Neural progenitor cell (in vitro differentiated cells): ENCODE data around the gene TKT. TPM values are rescaled to one million over a fixed set of nuclear protein-coding genes. Genes with fewer than 3 reads are reported as not detected.
A peak's percentile ranks its signal among the peaks of the same experiment; 100 is the strongest.

ENCODE experiments used
- DNase-seq: peaks from one replicate; pipeline ENCODE4 v3.0.0-alpha.2; 2016; ENCODE audit warnings: low spot score
- H2AFZ ChIP-seq: fragments of 200-600 bp; sonication (generic); replicated peaks from 2 replicates; pipeline ENCODE4 v1.6.1; 2016; ENCODE audit warnings: antibody characterized with exemption
- H3F3A ChIP-seq: fragments of 200-600 bp; sonication (generic); 2 replicates; pipeline ENCODE4 v1.6.1; 2016; ENCODE audit warnings: antibody characterized with exemption, low read depth
- H3K27ac ChIP-seq: fragments of 200-600 bp; sonication (generic); 2 replicates; pipeline ENCODE4 v1.5.1; 2016; ENCODE audit warnings: mild to moderate bottlenecking
- H3K27me3 ChIP-seq: fragments of 200-600 bp; sonication (generic); 2 replicates; pipeline ENCODE4 v1.6.1; 2016; ENCODE audit warnings: mild to moderate bottlenecking, moderate library complexity
- H3K36me3 ChIP-seq: fragments of 200-600 bp; sonication (generic); 2 replicates; pipeline ENCODE4 v1.5.1; 2016
- H3K4me1 ChIP-seq: fragments of 200-600 bp; sonication (generic); 2 replicates; pipeline ENCODE4 v1.6.1; 2016; ENCODE audit warnings: mixed run types
- H3K4me2 ChIP-seq: fragments of 200-600 bp; sonication (generic); 2 replicates; pipeline ENCODE4 v1.6.1; 2016
- H3K4me3 ChIP-seq: fragments of 200-600 bp; sonication (generic); 2 replicates; pipeline ENCODE4 v1.5.1; 2016
- H3K79me2 ChIP-seq: fragments of 200-600 bp; sonication (generic); 2 replicates; pipeline ENCODE4 v1.6.1; 2016; ENCODE audit warnings: low read depth
- H3K9ac ChIP-seq: fragments of 200-600 bp; sonication (generic); 2 replicates; pipeline ENCODE4 v1.6.1; 2016
- H3K9me3 ChIP-seq: fragments of 200-600 bp; sonication (generic); 2 replicates; pipeline ENCODE4 v1.5.1; 2016; ENCODE audit warnings: low read depth
- H4K20me1 ChIP-seq: fragments of 200-600 bp; sonication (generic); 2 replicates; pipeline ENCODE4 v1.6.1; 2016; ENCODE audit warnings: low read depth
- H3K27ac Mint-ChIP-seq: 3 replicates; pipeline ENCODE4 v1.8.0; 2021; ENCODE audit warnings: mixed read lengths
- H3K27me3 Mint-ChIP-seq: 2 replicates; pipeline ENCODE4 v1.8.0; 2022; ENCODE audit warnings: low read depth, mild to moderate bottlenecking, inconsistent platforms, moderate library complexity, mixed read lengths; ENCODE audit not compliant: insufficient read depth
- H3K36me3 Mint-ChIP-seq: 3 replicates; pipeline ENCODE4 v1.8.0; 2021; ENCODE audit warnings: mixed read lengths
- H3K4me1 Mint-ChIP-seq: 3 replicates; pipeline ENCODE4 v1.8.0; 2021; ENCODE audit warnings: mixed read lengths
- H3K4me3 Mint-ChIP-seq: 3 replicates; pipeline ENCODE4 v1.8.0; 2021; ENCODE audit warnings: mild to moderate bottlenecking, moderate library complexity, mixed read lengths
- H3K9me3 Mint-ChIP-seq: 3 replicates; pipeline ENCODE4 v1.8.0; 2020; ENCODE audit warnings: mixed read lengths
- EZH2 ChIP-seq: fragments of 200-600 bp; sonication (generic); IDR thresholded peaks from 2 replicates; pipeline ENCODE4 v1.6.1; 2017; ENCODE audit warnings: antibody characterized with exemption, mild to moderate bottlenecking, moderate library complexity
- EZH2phosphoT487 ChIP-seq: fragments of 200-600 bp; sonication (generic); IDR thresholded peaks from 2 replicates; pipeline ENCODE4 v1.6.1; 2017; ENCODE audit warnings: antibody characterized with exemption
- total RNA-seq: library from RNA; depleted of rRNA; stranded (reverse); fragments of >200 nt; gene quantifications from 2 replicates; pipeline ENCODE4 v1.2.3, GENCODE V29; 2015; ENCODE audit warnings: low replicate concordance
- TF ChIP-seq, protein P1 (sequence below): fragments of 200-600 bp; sonication (generic); IDR thresholded peaks from 2 replicates; pipeline ENCODE4 v1.5.1; 2017; ENCODE audit warnings: antibody characterized with exemption, mild to moderate bottlenecking

The TKT gene
- total RNA-seq, 1 donor from 2014 or later = 292 TPM

DNA sequence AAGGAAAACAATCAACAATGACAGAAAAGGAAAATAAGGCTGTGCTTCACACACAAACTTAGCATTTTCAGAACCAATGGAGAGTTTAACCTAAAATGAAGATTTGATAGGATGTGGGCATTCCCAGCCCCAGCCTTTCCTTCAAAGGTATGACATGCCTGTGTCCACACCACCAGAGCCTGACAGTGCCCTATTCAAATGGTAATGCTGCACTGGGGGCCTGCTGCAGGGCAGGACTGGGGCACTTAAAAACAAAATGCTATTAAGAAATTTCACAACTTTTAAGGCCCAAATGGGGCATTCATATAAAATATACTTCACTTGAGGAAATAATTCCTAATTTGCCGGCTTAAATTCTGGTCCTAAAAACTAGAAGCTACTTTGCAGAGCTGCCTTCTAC is 30.9 kb upstream of the TKT start:
- peaks cover 26% of the 10 kb centered on the region for H3K4me1 ChIP-seq
- no peak for TF ChIP-seq EZH2phosphoT487
- H4K20me1 ChIP-seq = peaks cover 18% of the 10 kb centered on the region
- peak overlapping the region; percentile 53 for H3K4me2 ChIP-seq
- no peaks in the 10 kb centered on the region for H3K9me3 Mint-ChIP-seq
- peak overlapping the region; percentile 65 for H3K27ac Mint-ChIP-seq
- no peak overlapping the region for H3K9ac ChIP-seq
- H3K4me3 ChIP-seq = no peak overlapping the region
- H2AFZ ChIP-seq = no peak overlapping the region
- H3F3A ChIP-seq = peaks cover 37% of the 10 kb centered on the region
- H3K4me1 Mint-ChIP-seq = peaks cover 26% of the 10 kb centered on the region
- peak; percentile 35 for DNase-seq
- H3K27me3 ChIP-seq = no peaks in the 10 kb centered on the region
- no peaks in the 10 kb centered on the region for H3K79me2 ChIP-seq
- H3K36me3 Mint-ChIP-seq = peaks cover 21% of the 10 kb centered on the region
- H3K4me3 Mint-ChIP-seq = peak overlapping the region; percentile 70
- H3K27ac ChIP-seq = peak overlapping the region; percentile 73
- H3K27me3 Mint-ChIP-seq = peaks cover 6% of the 10 kb centered on the region
- no peaks in the 10 kb centered on the region for H3K9me3 ChIP-seq
- H3K36me3 ChIP-seq = peaks cover 6% of the 10 kb centered on the region

DNA sequence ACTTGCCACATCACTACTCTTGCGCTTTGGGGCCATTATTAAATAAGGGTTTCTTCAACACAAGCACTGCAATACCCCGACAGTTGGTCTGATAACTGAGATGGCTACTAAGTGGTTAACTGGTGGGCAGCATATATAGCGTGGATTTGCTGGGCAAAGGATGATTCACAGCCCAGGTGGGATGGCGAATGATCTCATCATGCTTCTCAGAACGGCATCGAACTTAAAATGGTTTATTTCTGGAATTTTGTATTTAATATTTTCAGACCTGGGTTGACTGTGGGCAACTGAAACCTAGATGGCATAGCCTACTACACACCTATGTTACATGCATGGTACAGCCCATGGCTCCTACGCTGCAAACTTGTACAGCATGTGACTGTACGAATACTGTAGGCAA is 26.8 kb upstream of the TKT start:
- H3K79me2 ChIP-seq = no peaks in the 10 kb centered on the region
- no peaks in the 10 kb centered on the region for H3K27me3 ChIP-seq
- no peak for TF ChIP-seq EZH2phosphoT487
- TF ChIP-seq EZH2 = no peak
- TF ChIP-seq, protein P1, sequence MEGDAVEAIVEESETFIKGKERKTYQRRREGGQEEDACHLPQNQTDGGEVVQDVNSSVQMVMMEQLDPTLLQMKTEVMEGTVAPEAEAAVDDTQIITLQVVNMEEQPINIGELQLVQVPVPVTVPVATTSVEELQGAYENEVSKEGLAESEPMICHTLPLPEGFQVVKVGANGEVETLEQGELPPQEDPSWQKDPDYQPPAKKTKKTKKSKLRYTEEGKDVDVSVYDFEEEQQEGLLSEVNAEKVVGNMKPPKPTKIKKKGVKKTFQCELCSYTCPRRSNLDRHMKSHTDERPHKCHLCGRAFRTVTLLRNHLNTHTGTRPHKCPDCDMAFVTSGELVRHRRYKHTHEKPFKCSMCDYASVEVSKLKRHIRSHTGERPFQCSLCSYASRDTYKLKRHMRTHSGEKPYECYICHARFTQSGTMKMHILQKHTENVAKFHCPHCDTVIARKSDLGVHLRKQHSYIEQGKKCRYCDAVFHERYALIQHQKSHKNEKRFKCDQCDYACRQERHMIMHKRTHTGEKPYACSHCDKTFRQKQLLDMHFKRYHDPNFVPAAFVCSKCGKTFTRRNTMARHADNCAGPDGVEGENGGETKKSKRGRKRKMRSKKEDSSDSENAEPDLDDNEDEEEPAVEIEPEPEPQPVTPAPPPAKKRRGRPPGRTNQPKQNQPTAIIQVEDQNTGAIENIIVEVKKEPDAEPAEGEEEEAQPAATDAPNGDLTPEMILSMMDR = no peak
- H3K9me3 ChIP-seq = no peaks in the 10 kb centered on the region
- peaks cover 10% of the 10 kb centered on the region for H3K36me3 Mint-ChIP-seq
- H4K20me1 ChIP-seq = peaks cover 18% of the 10 kb centered on the region
- no peak overlapping the region for H3K4me3 Mint-ChIP-seq
- no peak overlapping the region for H2AFZ ChIP-seq
- H3K9me3 Mint-ChIP-seq = no peaks in the 10 kb centered on the region
- no peak for DNase-seq
- no peak overlapping the region for H3K4me2 ChIP-seq
- H3K4me3 ChIP-seq = no peak overlapping the region
- no peak overlapping the region for H3K27ac ChIP-seq
- peaks cover 2% of the 10 kb centered on the region for H3K36me3 ChIP-seq
- H3K27me3 Mint-ChIP-seq = peaks cover 2% of the 10 kb centered on the region
- no peak overlapping the region for H3K9ac ChIP-seq
- peaks cover 17% of the 10 kb centered on the region for H3F3A ChIP-seq
- peaks cover 18% of the 10 kb centered on the region for H3K4me1 ChIP-seq
- H3K27ac Mint-ChIP-seq = no peak overlapping the region
- peaks cover 16% of the 10 kb centered on the region for H3K4me1 Mint-ChIP-seq

DNA sequence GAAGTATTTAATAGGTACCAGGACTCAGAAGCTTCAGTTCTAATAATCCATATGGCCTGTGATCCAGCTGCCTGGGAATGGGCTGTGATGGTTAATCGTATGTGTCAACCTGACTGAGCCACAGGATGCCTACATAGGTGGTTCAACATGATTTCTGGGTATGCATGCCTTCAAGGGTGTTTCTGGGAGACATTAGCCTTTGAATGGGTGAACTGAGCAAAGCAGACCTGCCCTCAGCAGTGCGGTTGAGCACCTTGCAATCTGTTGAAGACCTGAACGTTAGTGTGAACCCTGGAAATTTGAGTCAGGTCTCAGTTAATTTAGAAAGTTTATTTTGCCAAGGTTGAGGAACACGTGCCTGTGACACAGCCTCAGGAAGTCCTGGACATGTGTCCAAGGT is 22.8 kb upstream of the TKT start:
- no peak overlapping the region for H3K27ac ChIP-seq
- TF ChIP-seq EZH2phosphoT487 = no peak
- TF ChIP-seq EZH2 = no peak
- TF ChIP-seq, protein P1 = no peak
- H3K79me2 ChIP-seq = no peaks in the 10 kb centered on the region
- no peaks in the 10 kb centered on the region for H3K36me3 ChIP-seq
- H3K4me1 Mint-ChIP-seq = peaks cover 2% of the 10 kb centered on the region
- H3K36me3 Mint-ChIP-seq = peaks cover 4% of the 10 kb centered on the region
- H3F3A ChIP-seq = no peaks in the 10 kb centered on the region
- H3K9ac ChIP-seq = no peak overlapping the region
- no peaks in the 10 kb centered on the region for H3K4me1 ChIP-seq
- no peaks in the 10 kb centered on the region for H4K20me1 ChIP-seq
- DNase-seq = no peak
- H3K4me2 ChIP-seq = no peak overlapping the region
- peaks cover under 1% of the 10 kb centered on the region for H3K27me3 Mint-ChIP-seq
- no peak overlapping the region for H2AFZ ChIP-seq
- no peaks in the 10 kb centered on the region for H3K9me3 Mint-ChIP-seq
- H3K4me3 ChIP-seq = no peak overlapping the region
- no peaks in the 10 kb centered on the region for H3K9me3 ChIP-seq
- no peak overlapping the region for H3K4me3 Mint-ChIP-seq
- H3K27me3 ChIP-seq = no peaks in the 10 kb centered on the region
- H3K27ac Mint-ChIP-seq = peak overlapping the region; percentile 66

DNA sequence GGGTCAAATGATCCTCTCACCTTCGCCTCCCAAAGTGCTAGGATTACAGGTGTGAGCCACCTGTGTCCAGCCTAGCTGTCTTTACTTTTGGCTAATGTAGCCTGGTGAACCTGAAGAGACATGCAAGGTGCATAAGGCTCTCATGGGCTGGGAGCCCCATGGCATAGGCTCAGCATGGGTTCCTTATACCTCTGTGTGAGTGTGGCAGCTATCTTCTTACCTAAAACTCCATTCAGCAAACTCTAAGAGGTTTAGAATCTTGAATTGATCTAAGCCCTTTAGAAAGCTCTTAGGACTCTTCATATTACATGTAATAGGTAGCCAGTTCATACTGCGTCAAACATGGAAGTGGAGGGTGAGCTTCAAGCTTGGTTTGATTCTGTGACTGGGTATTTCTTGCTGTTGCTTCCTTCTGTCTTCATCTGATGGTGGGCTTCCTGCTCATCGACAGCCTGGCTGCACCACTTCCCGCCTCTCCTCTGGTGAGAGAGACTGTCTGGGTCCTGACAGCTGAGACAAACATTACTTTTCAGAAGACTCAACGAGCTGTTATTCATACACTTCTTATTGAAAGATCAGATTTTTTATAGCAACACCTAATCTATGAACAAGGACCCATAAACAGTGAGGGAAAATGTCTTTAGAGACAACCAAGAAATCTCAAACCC is 19.2 kb upstream of the TKT start:
- H2AFZ ChIP-seq = no peak overlapping the region
- no peaks in the 10 kb centered on the region for H3K27me3 ChIP-seq
- no peak overlapping the region for H3K27ac ChIP-seq
- H3K9ac ChIP-seq = no peak overlapping the region
- H3K4me1 Mint-ChIP-seq = peaks cover 10% of the 10 kb centered on the region
- H3K4me3 ChIP-seq = no peak overlapping the region
- no peak overlapping the region for H3K4me3 Mint-ChIP-seq
- no peaks in the 10 kb centered on the region for H3K36me3 ChIP-seq
- no peak overlapping the region for H3K27ac Mint-ChIP-seq
- no peak overlapping the region for H3K4me2 ChIP-seq
- H3K9me3 Mint-ChIP-seq = no peaks in the 10 kb centered on the region
- peaks cover 6% of the 10 kb centered on the region for H3K27me3 Mint-ChIP-seq
- no peaks in the 10 kb centered on the region for H3K79me2 ChIP-seq
- H3K9me3 ChIP-seq = no peaks in the 10 kb centered on the region
- H3K36me3 Mint-ChIP-seq = no peaks in the 10 kb centered on the region
- no peak for TF ChIP-seq EZH2
- TF ChIP-seq, protein P1 = no peak
- TF ChIP-seq EZH2phosphoT487 = no peak
- peaks cover 8% of the 10 kb centered on the region for H3F3A ChIP-seq
- no peaks in the 10 kb centered on the region for H4K20me1 ChIP-seq
- peaks cover 5% of the 10 kb centered on the region for H3K4me1 ChIP-seq
- no peak for DNase-seq
